ENCODE data around the gene PLXNA2. TPM values are rescaled to one million over a fixed set of nuclear protein-coding genes. Genes with fewer than 3 reads are reported as not detected.

The PLXNA2 gene
- total and polyA plus RNA-seq, 2 of the 8 experiments (the other 6 are each of a cell fraction or from before 2014, with no cell fraction given) = 0.33 to 1.5 TPM

- TF ChIP-seq CHD7 (IDR thresholded peaks at IDR 0.05; ENCODE audit: insufficient replicate concordance, low read length) (no peak), NRF1 (IDR thresholded peaks at IDR 0.05; ENCODE audit: low read depth, low read length) (no peak), BACH1 (IDR thresholded peaks at IDR 0.05; ENCODE audit: low read length) (no peak), GABPA (IDR thresholded peaks at IDR 0.05; ENCODE audit: borderline replicate concordance, insufficient read depth, low read length) (no peak), SUZ12 (IDR thresholded peaks at IDR 0.05; ENCODE audit: low read length) (no peak), RAD21 (IDR thresholded peaks at IDR 0.05 in 1 of 2, conservative IDR thresholded peaks at IDR 0.05 in 1 of 2; ENCODE audit: low read depth in 2 of 2, low read length in 2 of 2) (no peak), RBBP5 (IDR thresholded peaks at IDR 0.05; ENCODE audit: borderline replicate concordance, low read depth, low read length) (no peak)
These were observed 135.4 kb downstream of the PLXNA2 start (continued) for GRCh38 chr1:208108646-208109330.
